ENCODE data around the gene CMSS1. TPM values are rescaled to one million over a fixed set of nuclear protein-coding genes. Genes with fewer than 3 reads are reported as not detected.
A peak's percentile ranks its signal among the peaks of the same experiment; 100 is the strongest.
"Not testable (repeated sequence)": the region's sequence is repeated elsewhere in the genome, so short reads cannot be mapped to it uniquely, and the experiment has no call there.

CMSS1 gene
- total RNA-seq, 1 donor = 27.8 TPM

- no peak overlapping the region for H3K4me3 ChIP-seq (ENCODE audit: low read depth, low read length)
- TF ChIP-seq CTCF (IDR thresholded peaks at IDR 0.05; ENCODE audit: insufficient read depth, low read length) = no peak
- peak; percentile 33 for DNase-seq (ENCODE audit: low read depth)
Observed at GRCh38 chr3:100226712-100227429, 409.2 kb downstream of the CMSS1 start.

- TF ChIP-seq CTCF (IDR thresholded peaks at IDR 0.05; ENCODE audit: insufficient read depth, low read length) = no peak
- no peak for DNase-seq (ENCODE audit: low read depth)
- H3K4me3 ChIP-seq (ENCODE audit: low read depth, low read length) = no peak overlapping the region
Observed at GRCh38 chr3:100227511-100227921, 409.9 kb downstream of the CMSS1 start.

- no peak for TF ChIP-seq CTCF (IDR thresholded peaks at IDR 0.05; ENCODE audit: insufficient read depth, low read length)
- DNase-seq (ENCODE audit: low read depth) = no peak
- H3K4me3 ChIP-seq (ENCODE audit: low read depth, low read length) = no peak overlapping the region
Observed at GRCh38 chr3:100228247-100228646, 410.6 kb downstream of the CMSS1 start.

DNA sequence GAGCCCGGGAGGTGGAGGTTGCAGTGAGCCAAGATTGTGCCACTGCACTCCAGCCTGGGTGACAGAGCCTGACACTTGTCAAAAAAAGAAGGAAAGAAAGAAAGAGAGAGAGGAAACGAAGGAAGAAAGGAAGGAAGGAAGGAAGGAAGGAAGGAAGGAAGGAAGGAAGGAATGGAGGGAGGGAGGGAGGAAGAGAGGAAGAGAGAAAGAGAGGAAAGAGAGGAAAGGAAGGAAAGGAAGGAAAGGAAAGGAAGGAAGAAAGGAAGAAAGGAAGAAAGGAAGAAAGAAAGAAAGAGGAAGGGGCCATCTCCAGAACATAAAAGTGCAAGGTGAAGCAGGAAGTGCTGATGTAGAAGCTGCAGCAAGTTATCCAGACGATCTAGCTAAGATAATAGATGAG, 411.5 kb downstream of the CMSS1 start:
- not testable (repeated sequence) for DNase-seq (ENCODE audit: low read depth); H3K4me3 ChIP-seq (ENCODE audit: low read depth, low read length)

DNA sequence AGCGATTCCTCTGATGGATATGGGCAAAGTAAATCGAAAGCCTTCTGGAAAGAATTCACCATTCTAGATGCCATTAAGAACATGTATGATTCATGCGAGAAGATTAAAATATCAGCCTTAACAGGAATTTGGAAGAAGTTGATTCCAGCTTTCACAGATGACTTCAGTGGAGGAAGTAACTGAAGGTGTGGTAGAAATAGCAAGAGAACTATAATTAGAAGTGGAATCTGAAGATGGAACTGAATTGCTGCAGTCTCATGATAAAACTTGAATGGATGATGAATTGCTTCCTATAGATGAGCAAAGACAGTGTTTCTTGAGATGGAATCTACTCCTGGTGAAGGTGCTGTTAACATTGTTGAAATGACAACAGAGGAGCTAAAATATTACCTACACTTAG, 413.0 kb downstream of the CMSS1 start:
- DNase-seq (ENCODE audit: low read depth) = peak; percentile 30
- no peak overlapping the region for H3K4me3 ChIP-seq (ENCODE audit: low read depth, low read length)
- TF ChIP-seq CTCF (IDR thresholded peaks at IDR 0.05; ENCODE audit: insufficient read depth, low read length) = no peak

Small RNA genes within 50 kb of the gene (small RNA-seq; reads per million reads assigned to genes)
- not detected for gene MIR3921

Other genes starting within 250 kb of the CMSS1 start
- gene COL8A1, start 179.3 kb upstream of the CMSS1 start, total RNA-seq (ENCODE audit: low replicate concordance) = 24.3 and 25.1 TPM in 2 replicates